Measurements from ENCODE around the gene TRAP1. TPM values are rescaled to one million over a fixed set of nuclear protein-coding genes. Genes with fewer than 3 reads are reported as not detected.

Gene TRAP1
- total RNA-seq, 2 experiments from 2014 or later: 68.0 to 75.9 TPM

- Histone ChIP-seq H3K27me3 (ENCODE audit: control insufficient read depth in 1 of 2, insufficient read depth in 2 of 2, low read length in 2 of 2) (no peaks in the 10 kb centered on the region), H3K36me3 (ENCODE audit: insufficient read depth, low read length) (peaks cover 43% of the 10 kb centered on the region)
These were observed 48.7 kb downstream of the TRAP1 start for GRCh38 chr16:3668626-3669025.

GRCh38 chr16:3665508-3665907 is 51.8 kb downstream of the TRAP1 start:
- DNase-seq: peak; percentile 10 to 64 (median 38)
- H3K27ac Mint-ChIP-seq: peak overlapping the region; percentile 61
- H3K36me3 Mint-ChIP-seq (ENCODE audit: low read depth): peaks cover 44% of the 10 kb centered on the region
- intact Hi-C loops (cut with DNase I, micrococcal nuclease): loop anchor here (1.0 to 2.0 kb wide), 2 partner anchors 138 to 139 kb away; no protein-coding TSS in a partner anchor
- ATAC-seq (ENCODE audit: poor library complexity): peak; percentile 100
- ChIA-PET POLR2A (interaction anchor here (0.6 kb wide), 1 partner anchor 1016 kb away, joined by 3 read pairs; no protein-coding TSS in a partner anchor), CTCF (no interaction called here)
- H3K27ac ChIP-seq (ENCODE audit: low read depth in 1 of 2, low read length in 2 of 2): peak overlapping the region; percentile 0 to 9
- H3K4me3 ChIP-seq (ENCODE audit: low read length): no peak overlapping the region
- no peaks in the 10 kb centered on the region for H3K27me3 Mint-ChIP-seq
- no peaks in the 10 kb centered on the region for H3K9me3 Mint-ChIP-seq
- no peak overlapping the region for H3K4me3 Mint-ChIP-seq
- H3K4me1 ChIP-seq (ENCODE audit: insufficient read depth, low read length): peaks cover 15% of the 10 kb centered on the region
- H3K4me1 Mint-ChIP-seq (ENCODE audit: low read depth): peaks cover 20% of the 10 kb centered on the region
- H3K9me3 ChIP-seq (ENCODE audit: control insufficient read depth in 1 of 2, insufficient read depth in 1 of 2, low read length in 2 of 2): no peaks in the 10 kb centered on the region
- H3K36me3 ChIP-seq (ENCODE audit: insufficient read depth, low read length): peaks cover 45% of the 10 kb centered on the region
- no peaks in the 10 kb centered on the region for H3K27me3 ChIP-seq (ENCODE audit: control insufficient read depth in 1 of 2, insufficient read depth in 2 of 2, low read length in 2 of 2)
- peak; percentile 39 for TF ChIP-seq CTCF (IDR thresholded peaks at IDR 0.05)

More at GRCh38 chr16:3668626-3669025, 48.7 kb downstream of the TRAP1 start:
- Histone ChIP-seq H3K27ac (ENCODE audit: low read depth in 1 of 2, low read length in 2 of 2) (no peak overlapping the region), H3K4me1 (ENCODE audit: insufficient read depth, low read length) (peaks cover 15% of the 10 kb centered on the region), H3K4me3 (ENCODE audit: low read length) (no peak overlapping the region), H3K9me3 (ENCODE audit: control insufficient read depth in 1 of 2, insufficient read depth in 1 of 2, low read length in 2 of 2) (no peaks in the 10 kb centered on the region)
- Mint-ChIP-seq H3K4me1 (ENCODE audit: low read depth) (peaks cover 20% of the 10 kb centered on the region), H3K36me3 (ENCODE audit: low read depth) (peaks cover 35% of the 10 kb centered on the region), H3K27ac (no peak overlapping the region), H3K4me3 (no peak overlapping the region), H3K27me3 (no peaks in the 10 kb centered on the region), H3K9me3 (no peaks in the 10 kb centered on the region)
- DNase-seq (no peak), ATAC-seq (ENCODE audit: poor library complexity) (no peak)
- no peak for TF ChIP-seq CTCF (IDR thresholded peaks at IDR 0.05)
- ChIA-PET CTCF (no interaction called here), POLR2A (no interaction called here)
- intact Hi-C loops (cut with DNase I, micrococcal nuclease): no loop called here

- H3K9me3 Mint-ChIP-seq: no peaks in the 10 kb centered on the region
These were observed 53.0 kb downstream of the TRAP1 start for GRCh38 chr16:3664187-3664896.

More at GRCh38 chr16:3664187-3664896, 53.0 kb downstream of the TRAP1 start:
- POLR2A ChIA-PET: no interaction called here
- Mint-ChIP-seq H3K4me3 (no peak overlapping the region), H3K36me3 (ENCODE audit: low read depth) (peaks cover 54% of the 10 kb centered on the region), H3K4me1 (ENCODE audit: low read depth) (peaks cover 20% of the 10 kb centered on the region), H3K27me3 (no peaks in the 10 kb centered on the region), H3K27ac (no peak overlapping the region)
- peaks cover 54% of the 10 kb centered on the region for H3K36me3 ChIP-seq (ENCODE audit: insufficient read depth, low read length)
- intact Hi-C loops (cut with DNase I, micrococcal nuclease): loop anchor here in 1 of 2 experiments (2.0 kb wide), 1 partner anchor 138 kb away; no protein-coding TSS in a partner anchor
- no peaks in the 10 kb centered on the region for H3K27me3 ChIP-seq (ENCODE audit: control insufficient read depth in 1 of 2, insufficient read depth in 2 of 2, low read length in 2 of 2)
- H3K27ac ChIP-seq (ENCODE audit: low read depth in 1 of 2, low read length in 2 of 2): peak overlapping the region in 1 of 2 donors; percentile 2
- no peak overlapping the region for H3K4me3 ChIP-seq (ENCODE audit: low read length)
- ATAC-seq (ENCODE audit: poor library complexity) (no peak), DNase-seq (peak in 1 of 14 experiments; percentile 14)
- CTCF ChIA-PET: no interaction called here
- no peak for TF ChIP-seq CTCF (IDR thresholded peaks at IDR 0.05)
- H3K4me1 ChIP-seq (ENCODE audit: insufficient read depth, low read length): peaks cover 15% of the 10 kb centered on the region
- no peaks in the 10 kb centered on the region for H3K9me3 ChIP-seq (ENCODE audit: control insufficient read depth in 1 of 2, insufficient read depth in 1 of 2, low read length in 2 of 2)

Data from CD4-positive, alpha-beta T cell (primary cell).